GM12878 (cell line): ENCODE measurements around the gene PRDM16. TPM values are rescaled to one million over a fixed set of nuclear protein-coding genes. Genes with fewer than 3 reads are reported as not detected.

ENCODE experiments used
- ATAC-seq: fragments of 200-7000 bp; cut with Tn5 transposase; 3 replicates; pipeline ENCODE4 v1.9.1; 2020; ENCODE audit warnings: mild to moderate bottlenecking, moderate library complexity
- BruUV-seq: library from RNA; stranded (reverse); fragments of 400-500 nt; replicated peaks from 2 replicates; lab custom pipeline; 2021; lab: Mats Ljungman, UMichigan
- CTCF ChIA-PET: fragments of 300-600 bp; sonication (Branson Sonifier 250); formaldehyde crosslinking; extraction: SDS; loops from one replicate; lab custom pipeline; 2021; ENCODE audit warnings: inconsistent platforms; lab: Yijun Ruan, JAX
- POLR2A ChIA-PET: fragments of 350-600 bp; formaldehyde crosslinking; extraction: SDS; loops from one replicate; lab custom pipeline; 2021; ENCODE audit warnings: inconsistent platforms; lab: Charles Lee
- RAD21 ChIA-PET: fragments of 300-600 bp; sonication (Branson Sonifier 250); formaldehyde crosslinking; loops from one replicate; lab custom pipeline; 2023; ENCODE audit warnings: antibody characterized with exemption; ENCODE audit not compliant: unreplicated experiment; lab: Charles Lee
- SMC1A ChIA-PET: fragments of 300-600 bp; sonication (Branson Sonifier 250); formaldehyde crosslinking; loops from one replicate; lab custom pipeline; 2023; ENCODE audit not compliant: unreplicated experiment, uncharacterized antibody; lab: Charles Lee
- DNase-seq: peaks from one replicate; pipeline ENCODE4 v3.0.0-alpha.2; 2011; ENCODE audit warnings: low read depth, low spot score
- FAIRE-seq: peaks from 3 replicates; lab custom pipeline; 2011; peaks lifted over from hg19 to GRCh38; lab: Jason Lieb, UNC
- H2AFZ ChIP-seq: 2 replicates; pipeline ENCODE4 v1.6.0; 2011; ENCODE audit warnings: low read depth, low read length, control low read depth; ENCODE audit not compliant: control insufficient read depth
- H3K27ac ChIP-seq: 2 replicates; pipeline ENCODE4 v1.5.1; 2011; ENCODE audit warnings: control low read depth; ENCODE audit not compliant: control insufficient read depth, insufficient read depth
- H3K27me3 ChIP-seq, 2 experiments: replicated peaks in 1 of 2; 2 replicates each; pipeline versions ENCODE4 v1.6.0 to v1.6.1; 2011; ENCODE audit warnings: low read length in 1 of 2; ENCODE audit not compliant: control insufficient read depth in 2 of 2, insufficient read depth in 2 of 2
- H3K36me3 ChIP-seq, 2 experiments: 2 replicates each; pipeline ENCODE4 v1.5.1; 2011; ENCODE audit warnings: low read length in 1 of 2; ENCODE audit not compliant: control insufficient read depth in 2 of 2, insufficient read depth in 2 of 2
- H3K4me1 ChIP-seq: 2 replicates; pipeline ENCODE4 v1.6.1; 2011; ENCODE audit warnings: mild to moderate bottlenecking, low read length, moderate library complexity, mixed read lengths; ENCODE audit not compliant: control insufficient read depth, insufficient read depth
- H3K4me2 ChIP-seq: 2 replicates; pipeline ENCODE4 v1.6.0; 2011; ENCODE audit warnings: control low read depth; ENCODE audit not compliant: control insufficient read depth, insufficient read depth
- H3K4me3 ChIP-seq: fragments of 200-600 bp; sonication (generic); 2 replicates; pipeline ENCODE4 v1.5.1; 2016
- H3K79me2 ChIP-seq: 2 replicates; pipeline ENCODE4 v1.6.0; 2011; ENCODE audit warnings: low read length; ENCODE audit not compliant: control insufficient read depth, insufficient read depth
- H3K9ac ChIP-seq: 2 replicates; pipeline ENCODE4 v1.8.0; 2011; ENCODE audit warnings: low read length, control low read depth, mixed read lengths; ENCODE audit not compliant: control insufficient read depth, insufficient read depth
- H3K9me3 ChIP-seq: replicated peaks from 3 replicates; pipeline ENCODE4 v1.5.1; 2011; ENCODE audit warnings: mild to moderate bottlenecking, low read length; ENCODE audit not compliant: control insufficient read depth, insufficient read depth
- H4K20me1 ChIP-seq: 2 replicates; pipeline ENCODE4 v1.6.0; 2011; ENCODE audit not compliant: control insufficient read depth, insufficient read depth
- BRCA1 ChIP-seq: IDR thresholded peaks from 2 replicates; pipeline ENCODE4 v1.6.1; 2011; ENCODE audit warnings: low read depth, low read length, improper control_type of control experiment
- CTCF ChIP-seq, 3 experiments: IDR thresholded peaks in 2 of 3; conservative IDR thresholded peaks in 1 of 3; 2 replicates each; pipeline ENCODE4 v1.5.1; 2011; ENCODE audit warnings: low read depth in 3 of 3, low read length in 3 of 3, mild to moderate bottlenecking in 3 of 3, control low read depth in 2 of 3, moderate library complexity in 2 of 3, inconsistent platforms in 1 of 3, mixed read lengths in 1 of 3; ENCODE audit not compliant: control insufficient read depth in 2 of 3, insufficient read depth in 1 of 3; ENCODE audit errors: extremely low read depth in 1 of 3
- CUX1 ChIP-seq: IDR thresholded peaks from 2 replicates; pipeline ENCODE4 v1.6.1; 2012; ENCODE audit warnings: improper control_type of control experiment, low read depth, low read length; ENCODE audit not compliant: insufficient replicate concordance
- FOS ChIP-seq: IDR thresholded peaks from 3 replicates; pipeline ENCODE4 v1.6.1; 2011; ENCODE audit warnings: borderline replicate concordance; ENCODE audit not compliant: insufficient read length; ENCODE audit errors: extremely low read depth
- GABPA ChIP-seq: IDR thresholded peaks from 2 replicates; pipeline ENCODE4 v1.6.1; 2014; ENCODE audit warnings: antibody characterized with exemption, low read depth, mild to moderate bottlenecking, inconsistent platforms
- IKZF2 ChIP-seq, 2 experiments: fragments of 450-650 bp; IDR thresholded peaks; 2 replicates each; pipeline ENCODE4 v1.6.1; 2017; ENCODE audit warnings: mild to moderate bottlenecking in 2 of 2, moderate library complexity in 2 of 2
- JUND ChIP-seq: IDR thresholded peaks from 2 replicates; pipeline ENCODE4 v1.6.1; 2012; ENCODE audit warnings: low read depth, mild to moderate bottlenecking, low read length, improper control_type of control experiment, moderate library complexity
- MYC ChIP-seq: IDR thresholded peaks from 2 replicates; pipeline ENCODE4 v1.6.1; 2011; ENCODE audit warnings: mild to moderate bottlenecking, low read length, moderate library complexity, inconsistent platforms; ENCODE audit not compliant: insufficient read depth, insufficient replicate concordance, insufficient read length, severe bottlenecking
- POLR2AphosphoS5 ChIP-seq: IDR thresholded peaks from 2 replicates; pipeline ENCODE4 v1.6.1; 2011; ENCODE audit warnings: mild to moderate bottlenecking, low read length, inconsistent platforms
- RAD21 ChIP-seq: IDR thresholded peaks from 2 replicates; pipeline ENCODE4 v1.6.1; 2011; ENCODE audit warnings: mild to moderate bottlenecking, low read depth, low read length, moderate library complexity; ENCODE audit not compliant: insufficient read depth
- RFX5 ChIP-seq: IDR thresholded peaks from 2 replicates; pipeline ENCODE4 v1.6.1; 2011; ENCODE audit warnings: low read depth, low read length, improper control_type of control experiment
- SMAD5 ChIP-seq: IDR thresholded peaks from 2 replicates; pipeline ENCODE4 v1.6.1; 2016; ENCODE audit warnings: antibody characterized with exemption, low read depth
- SMC3 ChIP-seq: IDR thresholded peaks from 2 replicates; pipeline ENCODE4 v1.6.1; 2011; ENCODE audit warnings: low read length, improper control_type of control experiment, borderline replicate concordance
- ZBTB11 ChIP-seq: fragments of 450-650 bp; formaldehyde crosslinking; IDR thresholded peaks from 2 replicates; pipeline ENCODE4 v1.5.0; 2022; ENCODE audit warnings: mild to moderate bottlenecking, missing genetic modification characterization
- WGBS: methylation state at CpG from one replicate; pipeline ENCODE4 v1.1.6; 2016; ENCODE audit warnings: low lambda C conversion rate; ENCODE audit not compliant: insufficient replicate concordance, insufficient coverage; ENCODE audit errors: missing lambda C conversion rate; 5-methylcytosine and 5-hydroxymethylcytosine counted together
- in situ Hi-C: fragments of 300-500 bp; cut with MboI; formaldehyde crosslinking; loops from 9 replicates; pipeline ENCODE4 v1.14.3; 2018; ENCODE audit warnings: mixed read lengths
- intact Hi-C: fragments of 100-400 bp; cut with micrococcal nuclease; formaldehyde crosslinking; loops from one replicate; pipeline ENCODE4 v1.14.2; 2022; ENCODE audit not compliant: unreplicated experiment
- polyA plus RNA-seq, 11 experiments: library from polyadenylated mRNA; depleted of rRNA in 4 of 11; unstranded in 6 of 11; stranded (reverse) in 5 of 11; fragments of >200 nt; fragmentation: Nextera tagmentation in 4 of 11; fragmentation: Illumina TruSeq in 1 of 11; extraction: Ambion mirVana in 4 of 11; extraction: Trizol in 1 of 11; gene quantifications; 1 replicate in 1 of 11; 2 replicates in 10 of 11; pipeline versions ENCODE4 v1.2.1 to v1.2.3, GENCODE V29; 2011 to 2016; ENCODE audit warnings: inconsistent platforms in 2 of 11, missing spikeins in 2 of 11, low read depth in 1 of 11
- total RNA-seq, 4 experiments: library from RNA; depleted of rRNA in 3 of 4; stranded (reverse); fragments of >200 nt in 3 of 4; fragmentation: Illumina TruSeq in 1 of 4; extraction: Trizol in 1 of 4; gene quantifications; 2 replicates each; pipeline versions ENCODE4 v1.2.1 to v1.2.3, GENCODE V29; 2013 to 2021

PRDM16 gene
- total and polyA plus RNA-seq, 10 of the 15 experiments (the other 5 are each of a cell fraction or from before 2014, with no cell fraction given) = 0.03 TPM; not detected in 9

GRCh38 chr1:3319874-3320245 lies 250.9 kb downstream of the PRDM16 start:
- Histone ChIP-seq H3K79me2 (no peaks in the 10 kb centered on the region), H3K4me2 (no peak overlapping the region), H4K20me1 (no peaks in the 10 kb centered on the region), H3K4me3 (no peak overlapping the region), H3K4me1 (no peaks in the 10 kb centered on the region), H3K9me3 (no peaks in the 10 kb centered on the region; the same call in 2 of the 3 replicates), H3K27me3 (no peaks in the 10 kb centered on the region), H3K27ac (no peak overlapping the region), H3K36me3 (no peaks in the 10 kb centered on the region), H3K9ac (no peak overlapping the region), H2AFZ (no peak overlapping the region)
- ATAC-seq (peak; percentile 52), FAIRE-seq (no peak), DNase-seq (no peak)
- BruUV-seq = no TSS peak
- in situ Hi-C loops (no loop called here), intact Hi-C loops (no loop called here)
- ChIA-PET CTCF (no interaction called here), SMC1A (no interaction called here), POLR2A (no interaction called here), RAD21 (no interaction called here)
- WGBS = 4% methylated on average over 4 of the region's 4 CpGs
- no peak for TF ChIP-seq JUND
- no peak for TF ChIP-seq GABPA
- no peak for TF ChIP-seq POLR2AphosphoS5
- no peak for TF ChIP-seq MYC
- TF ChIP-seq ZBTB11 (CRISPR knock-in tag) = no peak
- no peak for TF ChIP-seq CUX1
- no peak for TF ChIP-seq IKZF2 (IDR thresholded peaks at IDR 0.05)
- TF ChIP-seq SMAD5 = no peak
- peak; percentile 23 to 57 (median 36); a peak in 4 of 6 replicates for TF ChIP-seq CTCF (IDR thresholded peaks at IDR 0.05 in 2 of 3, conservative IDR thresholded peaks at IDR 0.05 in 1 of 3; ENCODE audit: control insufficient read depth in 2 of 3, extremely low read depth in 1 of 3, insufficient read depth in 1 of 3, low read depth in 3 of 3, low read length in 3 of 3)
- no peak for TF ChIP-seq RFX5
- peak; percentile 27; the same call in 1 of the 2 replicates for TF ChIP-seq SMC3
- no peak for TF ChIP-seq BRCA1
- TF ChIP-seq FOS = no peak
- TF ChIP-seq RAD21 = 0 out of 2 replicates have a peak, but pooled peaks have one; percentile 23
